Measurements from ENCODE around the gene RUNX2.
A peak's percentile ranks its signal among the peaks of the same experiment; 100 is the strongest.

The RUNX2 gene

GRCh38 chr6:45704056-45704800 lies 376.1 kb downstream of the RUNX2 start:
- H3K4me1 ChIP-seq (ENCODE audit: insufficient read depth, poor library complexity, severe bottlenecking) = peaks cover 13% of the 10 kb centered on the region
- no peak overlapping the region for H3K27ac ChIP-seq (ENCODE audit: poor library complexity, severe bottlenecking)
- DNase-seq (ENCODE audit: low spot score) (no peak), ATAC-seq (ENCODE audit: low read depth) (no peak)
- H3K27me3 ChIP-seq (ENCODE audit: insufficient read depth, poor library complexity, severe bottlenecking) = no peaks in the 10 kb centered on the region
- no peaks in the 10 kb centered on the region for H3K36me3 ChIP-seq (ENCODE audit: low read depth)
- no peaks in the 10 kb centered on the region for H3K9me3 ChIP-seq (ENCODE audit: severe bottlenecking)
- no peak overlapping the region for H3K4me3 ChIP-seq (ENCODE audit: severe bottlenecking)
- no peak for TF ChIP-seq CTCF (IDR thresholded peaks at IDR 0.05; ENCODE audit: poor library complexity, severe bottlenecking)

GRCh38 chr6:45705137-45705855 lies 377.2 kb downstream of the RUNX2 start:
- ATAC-seq (ENCODE audit: low read depth) = no peak
- Histone ChIP-seq H3K4me3 (ENCODE audit: severe bottlenecking) (no peak overlapping the region), H3K4me1 (ENCODE audit: insufficient read depth, poor library complexity, severe bottlenecking) (peaks cover 16% of the 10 kb centered on the region), H3K9me3 (ENCODE audit: severe bottlenecking) (no peaks in the 10 kb centered on the region), H3K27ac (ENCODE audit: poor library complexity, severe bottlenecking) (no peak overlapping the region), H3K27me3 (ENCODE audit: insufficient read depth, poor library complexity, severe bottlenecking) (no peaks in the 10 kb centered on the region), H3K36me3 (ENCODE audit: low read depth) (no peaks in the 10 kb centered on the region)
- no peak for DNase-seq (ENCODE audit: low spot score)
- no peak for TF ChIP-seq CTCF (IDR thresholded peaks at IDR 0.05; ENCODE audit: poor library complexity, severe bottlenecking)

GRCh38 chr6:45706319-45706718 lies 378.2 kb downstream of the RUNX2 start:
- no peak overlapping the region for H3K27ac ChIP-seq (ENCODE audit: poor library complexity, severe bottlenecking)
- DNase-seq (ENCODE audit: low spot score) = no peak
- no peaks in the 10 kb centered on the region for H3K36me3 ChIP-seq (ENCODE audit: low read depth)
- ATAC-seq (ENCODE audit: low read depth) = no peak
- no peak overlapping the region for H3K4me3 ChIP-seq (ENCODE audit: severe bottlenecking)
- H3K27me3 ChIP-seq (ENCODE audit: insufficient read depth, poor library complexity, severe bottlenecking) = no peaks in the 10 kb centered on the region
- no peaks in the 10 kb centered on the region for H3K9me3 ChIP-seq (ENCODE audit: severe bottlenecking)
- no peak for TF ChIP-seq CTCF (IDR thresholded peaks at IDR 0.05; ENCODE audit: poor library complexity, severe bottlenecking)
- H3K4me1 ChIP-seq (ENCODE audit: insufficient read depth, poor library complexity, severe bottlenecking) = peaks cover 25% of the 10 kb centered on the region

- DNase-seq (ENCODE audit: low spot score) (no peak), ATAC-seq (ENCODE audit: low read depth) (no peak)
- H3K36me3 ChIP-seq (ENCODE audit: low read depth) = no peaks in the 10 kb centered on the region
- no peak for TF ChIP-seq CTCF (IDR thresholded peaks at IDR 0.05; ENCODE audit: poor library complexity, severe bottlenecking)
- H3K9me3 ChIP-seq (ENCODE audit: severe bottlenecking) = no peaks in the 10 kb centered on the region
- peaks cover 25% of the 10 kb centered on the region for H3K4me1 ChIP-seq (ENCODE audit: insufficient read depth, poor library complexity, severe bottlenecking)
- no peaks in the 10 kb centered on the region for H3K27me3 ChIP-seq (ENCODE audit: insufficient read depth, poor library complexity, severe bottlenecking)
- H3K4me3 ChIP-seq (ENCODE audit: severe bottlenecking) = no peak overlapping the region
- H3K27ac ChIP-seq (ENCODE audit: poor library complexity, severe bottlenecking) = no peak overlapping the region
Measured at GRCh38 chr6:45707176-45707575, 379.0 kb downstream of the RUNX2 start.

- Histone ChIP-seq H3K36me3 (ENCODE audit: low read depth) (no peaks in the 10 kb centered on the region), H3K27me3 (ENCODE audit: insufficient read depth, poor library complexity, severe bottlenecking) (no peaks in the 10 kb centered on the region), H3K27ac (ENCODE audit: poor library complexity, severe bottlenecking) (peak overlapping the region; percentile 31), H3K4me1 (ENCODE audit: insufficient read depth, poor library complexity, severe bottlenecking) (peaks cover 19% of the 10 kb centered on the region), H3K9me3 (ENCODE audit: severe bottlenecking) (no peaks in the 10 kb centered on the region), H3K4me3 (ENCODE audit: severe bottlenecking) (no peak overlapping the region)
- ATAC-seq (ENCODE audit: low read depth) (no peak), DNase-seq (ENCODE audit: low spot score) (no peak)
- no peak for TF ChIP-seq CTCF (IDR thresholded peaks at IDR 0.05; ENCODE audit: poor library complexity, severe bottlenecking)
Measured at GRCh38 chr6:45709781-45710220, 381.7 kb downstream of the RUNX2 start.

Measured in RWPE2 (cell line).